Trophoblast cell (in vitro differentiated cells and primary cell): ENCODE measurements around the gene KCNK3.

Source experiments
- DNase-seq, 2 donors: peaks; one replicate each; pipeline ENCODE4 v3.0.0-alpha.2; 2016
- H2AFZ ChIP-seq: 2 replicates; pipeline ENCODE4 v1.6.1; 2013; ENCODE audit warnings: low read length, moderate library complexity, mild to moderate bottlenecking; ENCODE audit not compliant: insufficient read depth, poor library complexity
- H2AK5ac ChIP-seq: 2 replicates; pipeline ENCODE4 v1.6.1; 2013; ENCODE audit warnings: mild to moderate bottlenecking, low read length
- H2BK120ac ChIP-seq: 2 replicates; pipeline ENCODE4 v1.6.1; 2013; ENCODE audit warnings: low read length, mild to moderate bottlenecking, moderate library complexity; ENCODE audit not compliant: insufficient read depth, poor library complexity
- H2BK12ac ChIP-seq: 2 replicates; pipeline ENCODE4 v1.6.1; 2013; ENCODE audit warnings: mild to moderate bottlenecking, low read length, moderate library complexity
- H2BK5ac ChIP-seq: 2 replicates; pipeline ENCODE4 v1.6.1; 2013; ENCODE audit warnings: low read length, low read depth, moderate library complexity, mild to moderate bottlenecking; ENCODE audit not compliant: poor library complexity
- H3K14ac ChIP-seq: 2 replicates; pipeline ENCODE4 v1.6.1; 2013; ENCODE audit warnings: mild to moderate bottlenecking, low read length
- H3K18ac ChIP-seq: 2 replicates; pipeline ENCODE4 v1.6.1; 2013; ENCODE audit warnings: mild to moderate bottlenecking, low read length
- H3K23ac ChIP-seq: 2 replicates; pipeline ENCODE4 v1.6.1; 2013; ENCODE audit warnings: low read length
- H3K27ac ChIP-seq: 2 replicates; pipeline ENCODE4 v1.5.1; 2013; ENCODE audit warnings: low read depth, mild to moderate bottlenecking, inconsistent platforms, low read length, moderate library complexity
- H3K27me3 ChIP-seq: 2 replicates; pipeline ENCODE4 v1.6.1; 2013; ENCODE audit warnings: inconsistent platforms, mild to moderate bottlenecking, low read length, moderate library complexity; ENCODE audit not compliant: insufficient read depth
- H3K36me3 ChIP-seq, 2 experiments: 1 replicate in 1 of 2; 2 replicates in 1 of 2; pipeline ENCODE4 v1.6.1; 2013; ENCODE audit warnings: low read length in 2 of 2, mild to moderate bottlenecking in 2 of 2, moderate library complexity in 1 of 2; ENCODE audit not compliant: insufficient read depth in 2 of 2, control insufficient read depth in 1 of 2
- H3K4ac ChIP-seq: 2 replicates; pipeline ENCODE4 v1.6.1; 2013; ENCODE audit warnings: low read depth, mild to moderate bottlenecking, low read length, moderate library complexity
- H3K4me1 ChIP-seq, 2 experiments: 1 replicate in 1 of 2; 2 replicates in 1 of 2; pipeline ENCODE4 v1.6.1; 2013; ENCODE audit warnings: low read length in 2 of 2, mild to moderate bottlenecking in 2 of 2, moderate library complexity in 1 of 2; ENCODE audit not compliant: insufficient read depth in 2 of 2, control insufficient read depth in 1 of 2
- H3K4me2 ChIP-seq: 2 replicates; pipeline ENCODE4 v1.6.1; 2013; ENCODE audit warnings: inconsistent platforms, mild to moderate bottlenecking, low read length, moderate library complexity
- H3K4me3 ChIP-seq: 2 replicates; pipeline ENCODE4 v1.5.1; 2013; ENCODE audit warnings: mild to moderate bottlenecking, low read depth, low read length, inconsistent platforms
- H3K79me1 ChIP-seq: one replicate; pipeline ENCODE4 v1.6.1; 2013; ENCODE audit warnings: low read length
- H3K79me2 ChIP-seq: 2 replicates; pipeline ENCODE4 v1.6.1; 2013; ENCODE audit warnings: low read length, mild to moderate bottlenecking; ENCODE audit not compliant: control insufficient read depth, insufficient read depth, poor library complexity
- H3K9ac ChIP-seq: 2 replicates; pipeline ENCODE4 v1.6.1; 2013; ENCODE audit warnings: mild to moderate bottlenecking, low read length
- H3K9me3 ChIP-seq: 2 replicates; pipeline ENCODE4 v1.6.1; 2013; ENCODE audit warnings: low read depth, mild to moderate bottlenecking, control low read depth, inconsistent platforms, low read length; ENCODE audit not compliant: insufficient read depth
- H4K12ac ChIP-seq: 2 replicates; pipeline ENCODE4 v1.6.1; 2013; ENCODE audit warnings: low read depth, mild to moderate bottlenecking, low read length, moderate library complexity
- H4K8ac ChIP-seq: 2 replicates; pipeline ENCODE4 v1.6.1; 2013; ENCODE audit warnings: low read depth, mild to moderate bottlenecking, low read length, moderate library complexity
- H4K91ac ChIP-seq: one replicate; pipeline ENCODE4 v1.6.1; 2013; ENCODE audit warnings: low read depth, mild to moderate bottlenecking, low read length, moderate library complexity
- WGBS: extraction: QIAGEN DNeasy Blood & Tissue Kit; methylation state at CpG from one replicate; pipeline ENCODE4 v1.1.7; 2013; ENCODE audit warnings: missing lambda C conversion rate; ENCODE audit not compliant: insufficient read length, insufficient coverage; ENCODE audit errors: extremely low coverage; 5-methylcytosine and 5-hydroxymethylcytosine counted together

The KCNK3 gene

DNA sequence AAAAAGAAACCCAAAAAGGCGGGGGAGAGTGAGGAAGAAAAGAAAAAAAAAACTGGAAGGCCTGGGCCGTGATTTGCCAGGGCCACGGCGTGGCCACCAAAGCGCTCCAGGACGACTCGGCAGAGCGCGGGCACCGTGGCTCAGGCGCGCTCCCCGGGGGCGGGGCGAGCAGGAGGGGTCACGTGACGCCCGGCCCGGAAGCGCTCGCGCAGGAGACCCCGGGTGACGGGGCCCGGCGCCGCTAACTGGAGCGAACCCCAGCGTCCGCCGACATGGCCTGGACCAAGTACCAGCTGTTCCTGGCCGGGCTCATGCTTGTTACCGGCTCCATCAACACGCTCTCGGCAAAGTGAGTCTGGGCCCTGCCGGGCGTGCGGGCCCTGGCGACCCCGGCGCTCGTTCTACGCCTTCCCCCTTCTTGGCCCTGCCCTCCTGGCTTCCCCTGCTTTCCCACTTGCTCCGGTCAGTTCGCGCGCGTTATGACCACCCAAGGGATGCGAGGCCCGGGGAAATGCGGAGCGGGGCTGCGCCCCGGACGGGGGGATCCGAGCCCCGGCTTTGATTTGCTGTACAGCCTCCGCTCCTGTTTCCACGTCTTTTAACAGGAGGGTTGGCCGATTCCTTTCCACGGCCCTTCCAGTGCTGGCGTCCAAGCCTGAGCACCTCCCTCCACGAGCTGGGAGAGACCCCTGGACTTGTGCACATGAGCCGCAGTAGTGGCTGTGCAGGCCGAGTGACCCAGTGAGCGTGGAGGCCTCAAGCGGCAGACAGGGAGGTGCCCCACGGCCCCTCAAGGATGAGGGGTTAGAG is 71.8 kb downstream of the KCNK3 start, which contains the start of gene SLC35F6:
TSS of gene SLC35F6 (plus strand) at position 207 of the 810 bp plus-strand sequence. CDS start at position 273, 66 bp downstream.
- peak within 1 kb of the TSS; percentile 89 for H3K4me3 ChIP-seq
- H3K4me1 ChIP-seq, result peaks cover 16 to 25% of the 10 kb centered on the region in 2 experiments
- H3K4me2 ChIP-seq, result peak within 1 kb of the TSS; percentile 73
- peak within 1 kb of the TSS; percentile 76 for H4K91ac ChIP-seq
- H3K4ac ChIP-seq, result peak within 1 kb of the TSS; percentile 67
- peak within 1 kb of the TSS; percentile 21 for H2AK5ac ChIP-seq
- peak; percentile 80 to 86 for DNase-seq
- H3K23ac ChIP-seq, result no peak within 1 kb of the TSS
- H3K14ac ChIP-seq, result peak within 1 kb of the TSS; percentile 85
- WGBS, result no CpG with 5 or more reads among the region's 68 CpGs
- peak within 1 kb of the TSS; percentile 65 for H2BK5ac ChIP-seq
- H3K79me2 ChIP-seq, result peaks cover 10% of the 10 kb centered on the region
- H3K9ac ChIP-seq, result peak within 1 kb of the TSS; percentile 91
- peak within 1 kb of the TSS; percentile 80 for H4K8ac ChIP-seq
- H2BK120ac ChIP-seq, result peak within 1 kb of the TSS; percentile 69
- no peaks in the 10 kb centered on the region for H3K27me3 ChIP-seq
- no peaks in the 10 kb centered on the region for H3K9me3 ChIP-seq
- H2BK12ac ChIP-seq, result no peak within 1 kb of the TSS
- peak within 1 kb of the TSS; percentile 80 for H2AFZ ChIP-seq
- peaks cover 6% of the 10 kb centered on the region for H3K79me1 ChIP-seq
- peaks cover 0 to 2% of the 10 kb centered on the region in 2 experiments for H3K36me3 ChIP-seq
- H3K18ac ChIP-seq, result peak within 1 kb of the TSS; percentile 71
- no peak within 1 kb of the TSS for H3K27ac ChIP-seq
- H4K12ac ChIP-seq, result peak within 1 kb of the TSS; percentile 57

DNA sequence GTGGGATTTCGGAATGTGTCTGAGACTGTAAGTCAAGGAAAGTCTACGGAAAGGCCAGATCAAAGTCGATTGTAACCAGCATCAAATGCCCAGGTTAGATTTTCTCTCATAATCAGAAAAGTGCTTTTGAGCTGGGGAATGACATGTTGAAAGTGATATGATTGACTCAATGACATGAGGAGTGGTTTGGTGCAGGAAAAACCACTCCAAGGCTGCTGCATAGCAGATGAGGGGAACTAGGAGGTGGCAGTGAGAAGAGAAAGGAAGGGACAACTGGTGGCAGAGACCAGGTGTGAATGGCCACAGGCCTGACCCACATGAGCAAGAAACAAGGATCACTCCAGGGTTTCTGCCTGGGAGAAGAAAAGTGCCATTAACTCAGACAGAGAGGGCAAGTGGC is 72.4 kb downstream of the KCNK3 start:
- H2AK5ac ChIP-seq, result peak overlapping the region; percentile 21
- H4K91ac ChIP-seq, result peak overlapping the region; percentile 76
- H2BK120ac ChIP-seq, result no peak overlapping the region
- H2AFZ ChIP-seq, result no peak overlapping the region
- no peaks in the 10 kb centered on the region for H3K9me3 ChIP-seq
- H3K27me3 ChIP-seq, result no peaks in the 10 kb centered on the region
- no CpG with 5 or more reads among the region's 3 CpGs for WGBS
- peak overlapping the region; percentile 73 for H3K4me2 ChIP-seq
- peak overlapping the region; percentile 67 for H3K4ac ChIP-seq
- H2BK5ac ChIP-seq, result no peak overlapping the region
- peak overlapping the region; percentile 85 for H3K14ac ChIP-seq
- H3K79me1 ChIP-seq, result peaks cover 6% of the 10 kb centered on the region
- H3K79me2 ChIP-seq, result peaks cover 10% of the 10 kb centered on the region
- peak overlapping the region; percentile 89 for H3K4me3 ChIP-seq
- no peak overlapping the region for H3K27ac ChIP-seq
- H4K8ac ChIP-seq, result peak overlapping the region; percentile 80
- no peak overlapping the region for H3K23ac ChIP-seq
- H3K36me3 ChIP-seq, result peaks cover 0 to 2% of the 10 kb centered on the region in 2 experiments
- peaks cover 18 to 29% of the 10 kb centered on the region in 2 experiments for H3K4me1 ChIP-seq
- no peak overlapping the region for H3K18ac ChIP-seq
- H3K9ac ChIP-seq, result peak overlapping the region; percentile 91
- DNase-seq, result no peak
- no peak overlapping the region for H2BK12ac ChIP-seq
- no peak overlapping the region for H4K12ac ChIP-seq

DNA sequence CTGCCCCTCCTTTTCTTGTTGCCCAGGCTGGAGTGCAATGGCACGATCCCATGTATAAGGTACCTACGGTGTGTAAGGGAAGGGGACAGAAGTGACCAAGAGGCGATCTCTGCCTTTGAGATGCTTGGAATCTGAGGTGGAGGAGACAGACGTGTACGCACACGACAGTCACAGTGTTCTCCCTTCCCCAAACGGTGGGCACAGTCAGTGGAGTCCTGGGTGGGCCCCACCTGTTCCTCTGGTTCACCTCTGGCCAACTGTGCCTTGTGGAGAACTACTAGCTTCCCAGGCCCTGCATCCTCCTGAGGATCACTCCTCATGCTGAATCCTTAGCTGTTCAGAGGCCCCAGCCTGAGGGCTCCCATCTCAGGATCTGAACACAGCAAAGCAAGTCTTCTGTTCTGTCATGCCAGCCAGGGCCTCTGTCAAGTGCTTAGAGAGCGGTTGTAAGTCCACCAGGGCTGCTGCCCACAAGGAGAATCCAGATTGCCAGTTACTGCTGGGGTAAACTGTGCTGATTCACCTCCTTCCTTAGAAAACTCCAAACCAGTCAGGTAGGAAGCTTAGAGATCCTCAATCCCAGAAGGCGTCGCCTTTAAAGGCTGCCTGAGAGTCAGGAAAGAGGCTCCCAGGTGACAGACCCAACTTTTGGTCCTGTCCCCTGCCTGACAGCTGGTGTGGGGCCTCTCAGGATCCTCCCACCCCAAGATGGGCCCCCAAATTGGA is 73.1 kb downstream of the KCNK3 start:
- H4K8ac ChIP-seq, result no peak overlapping the region
- no peak overlapping the region for H2AFZ ChIP-seq
- no peak overlapping the region for H3K18ac ChIP-seq
- H2BK120ac ChIP-seq, result no peak overlapping the region
- H3K4me2 ChIP-seq, result peak overlapping the region; percentile 73
- no peak overlapping the region for H2AK5ac ChIP-seq
- no peak overlapping the region for H4K91ac ChIP-seq
- H2BK12ac ChIP-seq, result no peak overlapping the region
- WGBS, result no CpG with 5 or more reads among the region's 10 CpGs
- H3K14ac ChIP-seq, result no peak overlapping the region
- H3K23ac ChIP-seq, result no peak overlapping the region
- H3K79me1 ChIP-seq, result peaks cover 6% of the 10 kb centered on the region
- H3K4me1 ChIP-seq, result peaks cover 18 to 29% of the 10 kb centered on the region in 2 experiments
- H3K9ac ChIP-seq, result no peak overlapping the region
- H3K36me3 ChIP-seq, result peaks cover 0 to 3% of the 10 kb centered on the region in 2 experiments
- H3K4me3 ChIP-seq, result peak overlapping the region; percentile 16
- DNase-seq, result no peak
- no peaks in the 10 kb centered on the region for H3K9me3 ChIP-seq
- H3K79me2 ChIP-seq, result peaks cover 10% of the 10 kb centered on the region
- H3K4ac ChIP-seq, result peak overlapping the region; percentile 39
- no peak overlapping the region for H4K12ac ChIP-seq
- no peak overlapping the region for H3K27ac ChIP-seq
- no peaks in the 10 kb centered on the region for H3K27me3 ChIP-seq
- H2BK5ac ChIP-seq, result no peak overlapping the region

DNA sequence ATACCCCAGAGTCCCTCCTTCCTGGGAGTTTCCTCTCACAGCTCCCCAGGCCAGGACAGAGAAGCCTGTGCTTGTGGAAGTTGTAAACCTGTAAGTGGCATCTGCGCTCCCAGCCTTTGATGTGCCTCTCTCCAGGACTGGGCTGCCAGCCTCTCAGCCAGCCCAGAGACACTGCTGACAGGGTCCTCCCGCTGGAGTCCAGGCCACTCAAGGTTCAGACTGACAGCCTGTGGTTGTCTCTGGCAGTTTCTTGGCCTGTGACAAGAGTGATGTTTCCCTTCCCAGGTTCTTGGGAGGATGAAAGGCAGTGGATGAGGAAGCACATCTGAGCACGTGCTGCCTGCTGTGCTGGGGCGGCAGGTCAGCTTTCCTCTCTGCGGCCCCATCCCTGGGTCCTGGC is 74.6 kb downstream of the KCNK3 start:
- Histone ChIP-seq H3K23ac (no peak overlapping the region), H3K4ac (peak overlapping the region; percentile 30), H3K79me1 (peaks cover 6% of the 10 kb centered on the region), H2BK12ac (peak overlapping the region; percentile 8), H3K27me3 (no peaks in the 10 kb centered on the region), H3K4me1 (peaks cover 24 to 26% of the 10 kb centered on the region in 2 experiments), H3K18ac (no peak overlapping the region), H3K4me3 (no peak overlapping the region), H3K9ac (no peak overlapping the region), H3K27ac (no peak overlapping the region), H2AK5ac (no peak overlapping the region), H4K8ac (no peak overlapping the region), H2BK5ac (no peak overlapping the region), H2BK120ac (no peak overlapping the region), H3K14ac (no peak overlapping the region), H3K9me3 (no peaks in the 10 kb centered on the region), H3K4me2 (no peak overlapping the region), H4K91ac (no peak overlapping the region), H4K12ac (no peak overlapping the region), H2AFZ (no peak overlapping the region), H3K36me3 (peaks cover 0 to 4% of the 10 kb centered on the region in 2 experiments), H3K79me2 (peaks cover 10% of the 10 kb centered on the region)
- no peak for DNase-seq
- WGBS, result no CpG with 5 or more reads among the region's 5 CpGs
